ENCODE data around the gene SPSB3. TPM values are rescaled to one million over a fixed set of nuclear protein-coding genes. Genes with fewer than 3 reads are reported as not detected.

SPSB3 gene
- total RNA-seq, 4 donors from 2014 or later: 76.4 to 148 (median 102) TPM

DNA sequence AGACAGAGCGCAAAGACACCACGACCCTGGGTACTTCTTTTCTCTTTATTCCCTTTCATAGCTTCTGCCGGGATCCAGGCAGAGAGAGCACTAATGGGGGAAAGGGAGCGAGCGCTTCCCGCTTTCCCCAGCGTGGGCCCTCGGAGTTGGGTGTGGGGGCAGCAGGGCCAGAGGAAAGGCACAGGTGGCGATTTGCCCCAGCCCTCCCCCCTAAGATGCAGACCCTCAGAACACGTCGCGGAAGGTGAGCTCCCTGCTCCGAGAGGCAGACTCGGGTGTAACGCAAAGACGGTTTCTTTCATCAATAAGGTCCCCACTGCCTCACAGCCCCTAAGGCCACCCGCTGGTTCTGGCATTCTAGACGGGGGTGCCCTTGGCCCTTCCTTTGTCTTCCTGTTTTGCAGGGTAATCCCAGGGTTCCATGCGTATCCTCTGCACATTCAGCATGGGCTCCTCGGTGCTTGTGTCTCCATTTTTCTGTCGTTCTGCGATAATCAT is 10.5 kb downstream of the SPSB3 start:
- no peak for TF ChIP-seq POLR2A (IDR thresholded peaks at IDR 0.05)
- TF ChIP-seq CTCF (IDR thresholded peaks at IDR 0.05): no peak
- H3K36me3 ChIP-seq: peaks cover 0 to 48% (median 0%) of the 10 kb centered on the region in 3 donors
- H3K4me3 ChIP-seq: peak overlapping the region; percentile 79 to 99 (median 86)
- H3K4me1 ChIP-seq: peaks cover 0 to 34% (median 19%) of the 10 kb centered on the region in 4 donors
- no peaks in the 10 kb centered on the region for H3K27me3 ChIP-seq
- DNase-seq: no peak
- peak overlapping the region; percentile 86 to 99 (median 91) for H3K27ac ChIP-seq
- H3K9me3 ChIP-seq: no peaks in the 10 kb centered on the region

DNA sequence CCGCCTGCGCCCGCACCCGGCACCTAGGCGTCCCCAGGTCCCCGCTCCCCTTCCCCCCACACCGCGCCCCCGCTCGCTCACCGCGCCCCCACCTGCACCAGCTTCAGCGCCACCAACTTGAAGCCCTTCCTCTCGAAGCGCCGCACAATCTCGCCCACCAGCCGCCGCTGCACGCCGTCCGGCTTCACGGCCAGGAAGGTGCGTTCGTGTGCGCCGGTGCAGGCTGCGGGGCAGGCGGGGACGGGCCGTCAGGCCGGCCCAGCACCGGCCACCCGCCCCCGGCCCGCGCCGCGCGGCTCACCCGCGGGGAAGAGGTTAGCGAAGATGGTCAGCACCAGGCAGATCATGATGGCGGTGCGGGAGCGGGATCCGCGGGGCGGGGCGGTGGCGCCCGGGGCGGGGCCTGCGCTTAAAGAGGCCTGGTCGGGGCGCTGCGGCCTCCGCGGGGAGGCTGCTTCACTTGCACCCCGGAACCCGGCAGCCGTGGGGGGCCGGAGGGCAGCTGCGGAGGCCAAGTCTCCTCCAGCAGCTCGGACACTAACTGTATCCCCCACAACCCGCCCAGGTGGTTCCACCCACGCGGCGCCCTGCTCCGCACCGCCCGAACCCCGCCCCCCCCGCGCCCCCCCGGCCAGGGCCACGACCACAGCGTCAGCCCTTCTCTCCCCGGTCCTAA is 11.0 kb downstream of the SPSB3 start, which contains the start of gene NME3:
TSS of gene NME3 (minus strand) at position 356 of the 676 bp plus-strand sequence. CDS start at position 347, 9 bp downstream.
- Histone ChIP-seq H3K36me3 (peaks cover 0 to 48% (median 0%) of the 10 kb centered on the region in 3 donors), H3K9me3 (no peaks in the 10 kb centered on the region), H3K27ac (peak within 1 kb of the TSS; percentile 86 to 99 (median 91)), H3K27me3 (no peaks in the 10 kb centered on the region), H3K4me1 (peaks cover 0 to 34% (median 19%) of the 10 kb centered on the region in 4 donors), H3K4me3 (peak within 1 kb of the TSS; percentile 79 to 99 (median 86))
- no peak for TF ChIP-seq CTCF (IDR thresholded peaks at IDR 0.05)
- no peak for TF ChIP-seq POLR2A (IDR thresholded peaks at IDR 0.05)
- DNase-seq: peak; percentile 75 to 92 (median 90)

DNA sequence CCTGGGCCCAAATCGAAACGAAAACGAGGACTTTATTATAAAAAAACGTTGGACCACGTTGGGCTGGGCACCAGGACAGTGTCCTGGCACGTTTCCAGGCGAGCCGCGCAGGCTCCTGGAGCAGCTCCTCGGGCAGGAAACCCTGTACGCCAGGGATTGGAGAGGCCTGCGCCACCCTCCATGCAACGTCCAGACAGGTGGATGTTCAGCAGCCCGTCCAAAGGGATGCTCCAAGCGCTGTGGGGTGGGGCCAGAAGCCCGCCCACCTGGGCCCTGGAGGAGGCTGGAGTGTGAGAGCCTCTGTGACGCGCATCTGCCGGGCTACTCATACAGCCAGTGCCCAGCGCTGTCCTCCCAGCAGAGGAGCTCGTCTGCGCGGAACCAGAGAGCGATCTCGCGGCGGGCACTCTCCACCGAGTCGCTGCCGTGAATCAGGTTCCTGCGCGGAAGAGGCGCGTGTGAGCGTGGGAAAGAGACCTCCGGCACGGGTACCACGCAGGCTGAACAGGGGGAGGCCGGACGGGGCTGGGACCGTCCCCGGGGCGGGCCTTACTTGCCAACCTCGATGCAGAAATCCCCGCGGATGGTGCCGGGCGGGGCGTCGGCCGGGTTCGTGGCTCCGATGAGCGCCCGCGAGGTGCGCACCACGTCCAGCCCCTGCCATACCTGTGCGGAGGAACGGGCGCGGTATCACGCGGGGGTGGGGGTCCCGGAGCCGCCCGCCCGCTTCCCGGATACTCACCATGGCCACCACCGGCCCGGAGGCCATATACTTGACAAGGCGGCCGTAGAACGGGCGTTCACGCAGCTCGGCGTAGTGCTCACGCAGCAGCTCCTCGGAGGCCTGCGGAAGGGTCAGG is 11.8 kb downstream of the SPSB3 start:
- DNase-seq: peak; percentile 35 to 81 (median 73)
- H3K27ac ChIP-seq: peak overlapping the region; percentile 86 to 99 (median 91)
- no peaks in the 10 kb centered on the region for H3K27me3 ChIP-seq
- peaks cover 0 to 48% (median 0%) of the 10 kb centered on the region in 3 donors for H3K36me3 ChIP-seq
- H3K4me1 ChIP-seq: peaks cover 0 to 34% (median 19%) of the 10 kb centered on the region in 4 donors
- peak overlapping the region; percentile 79 to 99 (median 86) for H3K4me3 ChIP-seq
- no peaks in the 10 kb centered on the region for H3K9me3 ChIP-seq
- TF ChIP-seq POLR2A (IDR thresholded peaks at IDR 0.05): peak in 1 of 2 donors; percentile 27
- TF ChIP-seq CTCF (IDR thresholded peaks at IDR 0.05): no peak

DNA sequence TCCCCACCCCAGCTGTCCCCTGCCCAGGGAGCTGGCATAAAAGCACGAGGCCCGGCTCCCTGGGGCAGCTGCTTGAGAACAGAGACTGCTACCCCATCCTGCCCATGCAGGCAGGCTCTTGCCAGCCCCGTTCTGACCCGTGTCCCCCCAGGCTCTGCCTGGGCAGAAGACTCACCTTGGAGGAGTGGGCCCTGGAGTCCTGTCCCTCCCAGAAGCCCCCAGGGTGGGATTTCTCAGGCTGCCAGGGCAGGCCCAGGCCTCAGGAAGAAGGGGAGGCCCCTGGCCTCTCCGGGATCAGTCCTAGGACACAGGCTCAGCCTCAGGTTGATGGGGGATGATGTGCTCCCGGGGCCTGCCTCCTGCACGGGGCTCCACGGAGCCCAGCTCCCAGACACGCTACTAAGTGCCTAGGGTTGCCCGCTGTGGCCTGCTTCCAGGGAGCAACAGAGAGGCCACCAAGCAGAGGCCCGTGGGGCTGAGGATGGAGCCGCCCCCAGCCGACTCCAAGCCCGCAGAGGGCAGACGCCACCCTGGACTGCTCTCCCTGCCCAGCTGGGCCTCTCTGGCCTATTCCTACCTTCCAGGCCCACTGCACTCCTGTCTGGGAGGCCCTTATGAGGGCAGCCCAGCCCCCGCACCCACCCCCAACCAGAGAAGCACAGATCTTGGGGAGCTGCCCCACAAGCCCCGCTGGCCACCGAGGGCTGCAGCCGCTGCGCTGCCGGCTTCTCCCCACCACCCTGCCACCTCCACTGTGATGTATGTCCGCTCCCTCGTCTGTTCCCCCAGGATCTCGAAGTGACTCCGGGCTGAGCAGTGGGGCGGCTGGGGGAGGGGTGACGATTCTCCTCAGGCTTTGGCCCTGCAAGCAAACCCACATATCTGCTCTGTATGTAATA is 12.7 kb downstream of the SPSB3 start:
- peak overlapping the region in 2 of 4 donors; percentile 79 to 83 for H3K4me3 ChIP-seq
- peaks cover 0 to 49% (median 0%) of the 10 kb centered on the region in 3 donors for H3K36me3 ChIP-seq
- H3K27me3 ChIP-seq: no peaks in the 10 kb centered on the region
- peaks cover 0 to 34% (median 16%) of the 10 kb centered on the region in 4 donors for H3K4me1 ChIP-seq
- peak overlapping the region; percentile 23 to 99 (median 91) for H3K27ac ChIP-seq
- DNase-seq: no peak
- TF ChIP-seq POLR2A (IDR thresholded peaks at IDR 0.05) (no peak), CTCF (IDR thresholded peaks at IDR 0.05) (no peak)
- no peaks in the 10 kb centered on the region for H3K9me3 ChIP-seq

All from Peyer's patch (tissue), 4 donors.